Ascending aorta (tissue), 2 donors: ENCODE results near the gene SFXN2. TPM values are rescaled to one million over a fixed set of nuclear protein-coding genes. Genes with fewer than 3 reads are reported as not detected.

Source experiments
- DNase-seq, 2 donors: peaks; one replicate each; pipeline ENCODE4 v3.0.0-alpha.2; 2019; ENCODE audit warnings: low spot score in 2 of 2
- H3K27ac ChIP-seq, 2 donors: fragments of 200-600 bp; sonication (generic); one replicate each; pipeline ENCODE4 v1.5.1; 2016 to 2017; ENCODE audit warnings: mild to moderate bottlenecking in 1 of 2
- H3K27me3 ChIP-seq: fragments of 200-600 bp; sonication (generic); one replicate; pipeline ENCODE4 v1.5.1; 2017
- H3K36me3 ChIP-seq, 2 donors: fragments of 200-600 bp; sonication (generic); one replicate each; pipeline ENCODE4 v1.5.1; 2016
- H3K4me1 ChIP-seq, 2 donors: fragments of 200-600 bp; sonication (generic); one replicate each; pipeline ENCODE4 v1.5.1; 2016 to 2017; ENCODE audit warnings: mild to moderate bottlenecking in 1 of 2
- H3K4me3 ChIP-seq, 2 donors: fragments of 200-600 bp; sonication (generic); one replicate each; pipeline ENCODE4 v1.5.1; 2016 to 2017; ENCODE audit warnings: mild to moderate bottlenecking in 1 of 2
- H3K9me3 ChIP-seq, 2 donors: fragments of 200-600 bp; sonication (generic); one replicate each; pipeline ENCODE4 v1.5.1; 2016
- CTCF ChIP-seq, 3 experiments: fragments of 200-600 bp in 2 of 3; fragments of 450-650 bp in 1 of 3; sonication (generic) in 2 of 3; IDR thresholded peaks; one replicate each; pipeline ENCODE4 v1.5.1; 2016 to 2019; ENCODE audit warnings: antibody characterized with exemption in 3 of 3, mild to moderate bottlenecking in 1 of 3, moderate library complexity in 1 of 3
- intact Hi-C: fragments of 100-400 bp; cut with DNase I; formaldehyde crosslinking; loops from one replicate; pipeline ENCODE4 v1.15.1; 2023
- total RNA-seq: library from RNA; depleted of rRNA; stranded (reverse); fragments of >200 nt; gene quantifications from one replicate; pipeline ENCODE4 v1.1.0, GENCODE V29; 2016

Gene SFXN2
- total RNA-seq, 1 donor from 2014 or later: 2.1 TPM

DNA sequence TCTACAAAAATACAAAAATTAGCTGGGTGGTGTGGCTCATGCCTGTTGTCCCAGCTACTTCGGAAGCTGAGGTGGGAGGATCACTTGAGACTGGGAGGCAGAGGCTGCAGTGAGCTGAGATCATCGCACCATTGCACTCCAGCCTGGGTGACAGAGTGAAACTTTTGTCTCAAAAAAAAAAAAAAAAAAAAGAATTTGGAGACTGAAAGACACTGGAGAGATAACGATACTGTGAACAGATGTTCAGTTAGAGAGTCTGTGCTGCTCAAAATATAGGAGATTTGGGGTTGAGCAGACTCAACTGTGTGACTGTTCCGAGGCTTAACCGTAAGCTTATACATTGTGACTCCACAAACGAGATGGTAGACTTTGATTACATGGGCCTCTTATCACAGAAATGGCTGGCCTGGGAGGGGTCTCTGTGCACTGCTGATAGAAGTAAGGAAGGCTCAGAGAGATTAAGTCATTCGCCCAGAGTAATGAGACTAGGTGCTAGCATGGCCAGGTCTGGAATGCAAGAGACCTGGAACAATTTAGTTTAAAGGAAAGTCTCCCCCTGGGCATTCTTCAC, 48.7 kb downstream of the SFXN2 start:
- TF ChIP-seq CTCF (IDR thresholded peaks at IDR 0.05): no peak
- peak overlapping the region in 1 of 2 donors; percentile 48 for H3K27ac ChIP-seq
- H3K36me3 ChIP-seq: peaks cover 4 to 11% of the 10 kb centered on the region in 2 donors
- H3K4me3 ChIP-seq: no peak overlapping the region
- no peaks in the 10 kb centered on the region for H3K9me3 ChIP-seq
- H3K27me3 ChIP-seq: no peaks in the 10 kb centered on the region
- peaks cover 0 to 34% of the 10 kb centered on the region in 2 donors for H3K4me1 ChIP-seq
- intact Hi-C loops: no loop called here
- DNase-seq: no peak

- no peak for DNase-seq
- no peaks in the 10 kb centered on the region for H3K9me3 ChIP-seq
- intact Hi-C loops: no loop called here
- peaks cover 4 to 11% of the 10 kb centered on the region in 2 donors for H3K36me3 ChIP-seq
- no peak for TF ChIP-seq CTCF (IDR thresholded peaks at IDR 0.05)
- H3K27ac ChIP-seq: no peak overlapping the region
- H3K4me1 ChIP-seq: peaks cover 0 to 27% of the 10 kb centered on the region in 2 donors
- H3K4me3 ChIP-seq: no peak overlapping the region
- no peaks in the 10 kb centered on the region for H3K27me3 ChIP-seq
These were observed 50.2 kb downstream of the SFXN2 start for GRCh38 chr10:102764470-102765161.

DNA sequence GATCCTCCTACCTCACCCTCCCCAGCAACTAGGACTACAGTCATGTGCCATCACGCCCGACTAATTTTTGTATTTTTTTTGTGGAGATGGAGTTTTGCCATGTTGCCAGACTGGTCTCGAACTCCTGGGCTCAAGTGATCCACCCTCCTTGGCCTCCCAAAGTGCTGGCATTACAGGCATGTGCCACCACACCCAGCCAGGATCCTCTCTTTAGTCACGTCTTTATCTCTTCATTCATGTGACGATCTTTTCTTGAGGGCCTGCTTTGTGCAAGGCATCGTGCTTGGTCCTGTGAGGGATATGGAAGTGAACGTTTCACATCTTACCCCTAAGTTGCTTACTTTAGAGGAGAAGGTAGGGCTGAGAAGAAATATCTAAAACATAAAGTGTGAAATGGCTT, 50.9 kb downstream of the SFXN2 start:
- Histone ChIP-seq H3K4me1 (peaks cover 0 to 21% of the 10 kb centered on the region in 2 donors), H3K27ac (no peak overlapping the region), H3K4me3 (no peak overlapping the region), H3K36me3 (peaks cover 4 to 11% of the 10 kb centered on the region in 2 donors), H3K9me3 (no peaks in the 10 kb centered on the region), H3K27me3 (no peaks in the 10 kb centered on the region)
- intact Hi-C loops: no loop called here
- DNase-seq: no peak
- TF ChIP-seq CTCF (IDR thresholded peaks at IDR 0.05): no peak

- peaks cover 4 to 11% of the 10 kb centered on the region in 2 donors for H3K36me3 ChIP-seq
- no peaks in the 10 kb centered on the region for H3K9me3 ChIP-seq
- no peak for DNase-seq
- TF ChIP-seq CTCF (IDR thresholded peaks at IDR 0.05): no peak
- H3K27me3 ChIP-seq: no peaks in the 10 kb centered on the region
- H3K27ac ChIP-seq: no peak overlapping the region
- H3K4me1 ChIP-seq: peaks cover 0 to 20% of the 10 kb centered on the region in 2 donors
- H3K4me3 ChIP-seq: no peak overlapping the region
- intact Hi-C loops: no loop called here
These were observed 53.2 kb downstream of the SFXN2 start for GRCh38 chr10:102767428-102768160.

- Histone ChIP-seq H3K4me3 (no peak overlapping the region), H3K27ac (peak overlapping the region in 1 of 2 donors; percentile 34), H3K27me3 (no peaks in the 10 kb centered on the region), H3K9me3 (no peaks in the 10 kb centered on the region), H3K4me1 (peaks cover 10 to 35% of the 10 kb centered on the region in 2 donors), H3K36me3 (peaks cover 4 to 7% of the 10 kb centered on the region in 2 donors)
- DNase-seq: no peak
- intact Hi-C loops: no loop called here
- TF ChIP-seq CTCF (IDR thresholded peaks at IDR 0.05): no peak
These were observed 55.1 kb downstream of the SFXN2 start for GRCh38 chr10:102769375-102770107.
